OCI-LY1 (cell line): ENCODE measurements around the gene ALX4.

Experiments
- CTCF ChIP-seq: fragments of 200-600 bp; sonication (generic), shearing (Covaris generic); IDR thresholded peaks from 2 replicates; pipeline ENCODE4 v1.5.1; 2017; ENCODE audit warnings: mild to moderate bottlenecking, antibody characterized with exemption, low read length, moderate library complexity, mixed read lengths
- EZH2 ChIP-seq: fragments of 200-600 bp; sonication (generic), shearing (Covaris generic); IDR thresholded peaks from 2 replicates; pipeline ENCODE4 v1.8.0; 2017; ENCODE audit warnings: borderline replicate concordance, mixed run types, mild to moderate bottlenecking, antibody characterized with exemption, low read length, moderate library complexity, mixed read lengths

- TF ChIP-seq CTCF (no peak), EZH2 (no peak)
Measured at GRCh38 chr11:44334356-44335004, 24.5 kb upstream of the ALX4 start.
